NB4 (cell line): ENCODE results near the gene CDK14.

Experiments
- POLR2A ChIP-seq: IDR thresholded peaks from 2 replicates; pipeline ENCODE4 v1.6.1; 2011; ENCODE audit warnings: mild to moderate bottlenecking; ENCODE audit not compliant: insufficient read length; ENCODE audit errors: extremely low read depth
- TF ChIP-seq, protein P1 (sequence below): IDR thresholded peaks from one replicate; pipeline ENCODE4 v1.5.1; 2012; ENCODE audit warnings: low read depth, low read length
- TF ChIP-seq, protein P2 (sequence below): IDR thresholded peaks from 2 replicates; pipeline ENCODE4 v1.6.1; 2011; ENCODE audit warnings: low read depth, low read length

DNA sequence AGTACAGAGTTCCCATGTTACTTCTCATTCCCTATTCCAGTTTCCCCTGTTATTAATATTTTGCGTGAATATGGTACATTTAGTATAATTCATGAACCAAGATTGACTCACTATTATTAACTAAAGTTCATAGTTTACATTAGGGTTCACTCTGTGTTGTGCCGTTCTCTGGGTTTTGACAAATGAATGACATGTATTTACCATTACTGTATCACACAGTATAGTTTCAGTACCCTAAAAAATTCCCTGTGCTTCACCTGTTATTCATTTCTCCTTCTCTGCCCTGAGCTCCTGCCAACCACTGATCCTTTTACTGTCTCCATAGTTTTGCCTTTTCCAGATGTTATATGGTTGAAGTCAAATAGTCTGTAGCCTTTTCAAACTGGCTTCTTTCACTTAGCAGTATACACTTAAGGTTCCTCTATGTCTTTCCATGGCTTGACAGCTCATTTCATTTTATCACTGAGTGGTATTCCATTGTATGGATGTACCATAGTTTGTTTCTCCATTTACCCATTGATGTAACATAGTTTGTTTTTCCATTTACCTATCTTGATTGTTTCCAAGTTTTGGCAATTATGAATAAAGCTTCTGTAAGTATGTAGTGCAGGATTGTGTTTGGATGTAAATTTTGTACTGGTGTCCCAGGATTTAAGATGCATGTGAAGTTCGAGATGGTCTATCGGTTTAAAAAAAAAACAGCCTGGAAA lies 58.8 kb downstream of the CDK14 start:
- no peak for TF ChIP-seq POLR2A
- TF ChIP-seq, protein P1, sequence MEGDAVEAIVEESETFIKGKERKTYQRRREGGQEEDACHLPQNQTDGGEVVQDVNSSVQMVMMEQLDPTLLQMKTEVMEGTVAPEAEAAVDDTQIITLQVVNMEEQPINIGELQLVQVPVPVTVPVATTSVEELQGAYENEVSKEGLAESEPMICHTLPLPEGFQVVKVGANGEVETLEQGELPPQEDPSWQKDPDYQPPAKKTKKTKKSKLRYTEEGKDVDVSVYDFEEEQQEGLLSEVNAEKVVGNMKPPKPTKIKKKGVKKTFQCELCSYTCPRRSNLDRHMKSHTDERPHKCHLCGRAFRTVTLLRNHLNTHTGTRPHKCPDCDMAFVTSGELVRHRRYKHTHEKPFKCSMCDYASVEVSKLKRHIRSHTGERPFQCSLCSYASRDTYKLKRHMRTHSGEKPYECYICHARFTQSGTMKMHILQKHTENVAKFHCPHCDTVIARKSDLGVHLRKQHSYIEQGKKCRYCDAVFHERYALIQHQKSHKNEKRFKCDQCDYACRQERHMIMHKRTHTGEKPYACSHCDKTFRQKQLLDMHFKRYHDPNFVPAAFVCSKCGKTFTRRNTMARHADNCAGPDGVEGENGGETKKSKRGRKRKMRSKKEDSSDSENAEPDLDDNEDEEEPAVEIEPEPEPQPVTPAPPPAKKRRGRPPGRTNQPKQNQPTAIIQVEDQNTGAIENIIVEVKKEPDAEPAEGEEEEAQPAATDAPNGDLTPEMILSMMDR: no peak
- TF ChIP-seq, protein P2, sequence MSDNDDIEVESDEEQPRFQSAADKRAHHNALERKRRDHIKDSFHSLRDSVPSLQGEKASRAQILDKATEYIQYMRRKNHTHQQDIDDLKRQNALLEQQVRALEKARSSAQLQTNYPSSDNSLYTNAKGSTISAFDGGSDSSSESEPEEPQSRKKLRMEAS: no peak
